ENCODE results near the gene STRIP1.

DNA sequence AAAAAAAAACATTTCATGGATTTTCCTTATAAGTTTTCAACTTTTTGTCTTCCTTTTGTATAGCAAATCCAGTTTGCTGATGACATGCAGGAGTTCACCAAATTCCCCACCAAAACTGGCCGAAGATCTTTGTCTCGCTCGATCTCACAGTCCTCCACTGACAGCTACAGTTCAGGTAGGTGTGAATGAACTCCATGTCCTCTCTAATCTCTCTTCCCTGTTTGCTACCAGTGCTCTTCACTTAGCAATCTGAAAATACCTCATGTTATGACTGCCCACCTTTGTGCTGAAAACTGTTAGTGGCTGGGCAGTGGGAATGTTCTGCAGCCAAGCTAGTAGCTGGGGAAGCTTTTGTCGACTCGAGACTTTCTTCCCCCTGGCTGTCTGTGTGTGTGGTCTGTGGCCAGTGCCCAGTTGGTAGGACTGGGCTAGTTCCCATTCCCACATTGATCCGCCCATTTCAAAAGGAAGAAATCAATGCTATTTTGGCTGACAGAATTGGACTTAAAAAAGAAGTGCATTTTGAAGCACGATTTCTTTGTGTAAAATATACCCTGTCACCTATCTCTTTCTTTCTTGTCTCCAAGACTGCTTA lies 25.4 kb upstream of the STRIP1 start:
- no peak for TF ChIP-seq POLR2A (IDR thresholded peaks at IDR 0.05; ENCODE audit: low read depth, low read length)
- TF ChIP-seq POLR2AphosphoS5 (IDR thresholded peaks at IDR 0.05; ENCODE audit: low read depth, low read length), result no peak
- TF ChIP-seq TAF1 (IDR thresholded peaks at IDR 0.05; ENCODE audit: borderline replicate concordance, low read depth, low read length), result no peak
